HFF-Myc (cell line): ENCODE data around the gene OR8B4.
"Not testable (repeated sequence)": the region's sequence is repeated elsewhere in the genome, so short reads cannot be mapped to it uniquely, and the experiment has no call there.

Experiments
- DNase-seq: peaks from one replicate; pipeline ENCODE4 v3.0.0-alpha.2; 2011; ENCODE audit warnings: low read depth; ENCODE audit errors: extremely low read depth
- H3K4me3 ChIP-seq: replicated peaks from 2 replicates; pipeline ENCODE4 v1.5.1; 2011; ENCODE audit warnings: low read depth, mild to moderate bottlenecking, control low read depth, low read length
- CTCF ChIP-seq: IDR thresholded peaks from 2 replicates; pipeline ENCODE4 v1.5.1; 2012; ENCODE audit warnings: mild to moderate bottlenecking, low read depth, low read length, control low read depth; ENCODE audit errors: missing control alignments

The OR8B4 gene

GRCh38 chr11:124463324-124463723, 38.7 kb upstream of the OR8B4 start:
- H3K4me3 ChIP-seq = no peak overlapping the region
- no peak for TF ChIP-seq CTCF
- DNase-seq = no peak

GRCh38 chr11:124460459-124460858, 35.8 kb upstream of the OR8B4 start:
- no peak for DNase-seq
- no peak for TF ChIP-seq CTCF
- H3K4me3 ChIP-seq = no peak overlapping the region

- H3K4me3 ChIP-seq, DNase-seq: not testable (repeated sequence)
Observed at GRCh38 chr11:124459379-124459778, 34.7 kb upstream of the OR8B4 start.

- no peak for DNase-seq
- no peak for TF ChIP-seq CTCF
- H3K4me3 ChIP-seq = no peak overlapping the region
Observed at GRCh38 chr11:124454552-124454951, 29.9 kb upstream of the OR8B4 start.

- no peak overlapping the region for H3K4me3 ChIP-seq
- no peak for DNase-seq
- TF ChIP-seq CTCF = no peak
Observed at GRCh38 chr11:124446916-124447315, 22.2 kb upstream of the OR8B4 start.

GRCh38 chr11:124445646-124446150, 21.0 kb upstream of the OR8B4 start, which contains the start of gene OR8B8:
TSS of gene OR8B8 (minus strand) at chr11:124445696. CDS start at chr11:124441085, 4,611 bp downstream.
- no peak for TF ChIP-seq CTCF
- DNase-seq = no peak
- no peak within 1 kb of the TSS for H3K4me3 ChIP-seq

- no peak overlapping the region for H3K4me3 ChIP-seq
- no peak for TF ChIP-seq CTCF
- DNase-seq = no peak
Observed at GRCh38 chr11:124442847-124443246, 18.2 kb upstream of the OR8B4 start.
